NCI-H345 (cell line): ENCODE measurements around the gene HEBP2.
A peak's percentile ranks its signal among the peaks of the same experiment; 100 is the strongest.
"Not testable (repeated sequence)": the region's sequence is repeated elsewhere in the genome, so short reads cannot be mapped to it uniquely, and the experiment has no call there.

Experiments used
- DNase-seq: peaks from one replicate; lab custom pipeline; 2025; lab: John Stamatoyannopoulos, UW

Gene HEBP2, protein sequence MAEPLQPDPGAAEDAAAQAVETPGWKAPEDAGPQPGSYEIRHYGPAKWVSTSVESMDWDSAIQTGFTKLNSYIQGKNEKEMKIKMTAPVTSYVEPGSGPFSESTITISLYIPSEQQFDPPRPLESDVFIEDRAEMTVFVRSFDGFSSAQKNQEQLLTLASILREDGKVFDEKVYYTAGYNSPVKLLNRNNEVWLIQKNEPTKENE

GRCh38 chr6:138403801-138404665 lies at the start of gene HEBP2:
HEBP2 (plus strand) TSS chr6:138404223; CDS start chr6:138404496, 273 bp downstream.
- DNase-seq = peak; percentile 96

- no peak for DNase-seq
These were observed 46.1 kb upstream of the HEBP2 start for GRCh38 chr6:138357928-138358327.

GRCh38 chr6:138368684-138369083 lies 35.3 kb upstream of the HEBP2 start:
- DNase-seq = not testable (repeated sequence)

- DNase-seq = no peak
These were observed 33.2 kb upstream of the HEBP2 start for GRCh38 chr6:138370631-138371451.

- no peak for DNase-seq
These were observed 32.6 kb upstream of the HEBP2 start for GRCh38 chr6:138371452-138371711.

- DNase-seq = no peak
These were observed 32.3 kb upstream of the HEBP2 start for GRCh38 chr6:138371720-138372119.

- DNase-seq = no peak
These were observed 31.1 kb upstream of the HEBP2 start for GRCh38 chr6:138372711-138373463.

- DNase-seq = no peak
These were observed 29.8 kb upstream of the HEBP2 start for GRCh38 chr6:138374230-138374629.

DNA sequence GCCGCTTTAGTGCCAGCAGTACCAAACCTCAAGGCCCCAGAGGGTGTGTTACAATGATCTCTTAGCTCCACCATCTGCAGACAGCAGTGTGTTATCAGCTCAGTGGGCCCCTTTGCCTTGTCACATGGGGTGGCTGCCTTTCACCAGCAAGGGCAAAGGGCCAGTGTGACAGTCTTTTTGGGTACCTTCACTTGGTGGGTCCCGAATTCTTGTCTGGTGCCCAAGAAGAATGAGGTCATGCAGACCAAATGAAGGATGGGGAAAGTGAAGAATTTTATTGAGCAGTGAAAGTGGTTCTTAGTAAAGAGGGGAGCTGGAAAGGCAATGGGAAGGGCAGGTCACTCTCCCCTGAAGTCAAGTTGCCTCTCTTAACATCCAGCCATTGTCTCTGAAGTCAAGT lies 29.2 kb upstream of the HEBP2 start:
- no peak for DNase-seq

DNA sequence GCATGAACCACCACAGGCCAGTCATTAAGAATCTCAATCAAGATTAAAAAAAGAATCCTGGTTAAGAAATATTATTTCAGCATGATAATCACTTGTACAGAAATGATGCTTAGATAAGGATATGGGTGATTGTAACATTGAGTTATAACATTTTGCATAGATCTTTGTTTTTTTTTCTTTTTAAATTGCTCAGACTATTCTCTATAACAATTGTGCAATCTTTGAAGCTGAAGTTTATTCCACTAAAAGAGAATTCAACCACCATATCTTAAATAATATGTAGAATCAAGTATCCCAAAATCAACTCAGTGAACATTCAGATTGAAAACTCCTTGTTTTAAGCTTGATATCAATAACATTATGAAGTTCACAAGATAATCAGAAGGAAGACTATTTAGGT lies 27.0 kb upstream of the HEBP2 start:
- no peak for DNase-seq

DNA sequence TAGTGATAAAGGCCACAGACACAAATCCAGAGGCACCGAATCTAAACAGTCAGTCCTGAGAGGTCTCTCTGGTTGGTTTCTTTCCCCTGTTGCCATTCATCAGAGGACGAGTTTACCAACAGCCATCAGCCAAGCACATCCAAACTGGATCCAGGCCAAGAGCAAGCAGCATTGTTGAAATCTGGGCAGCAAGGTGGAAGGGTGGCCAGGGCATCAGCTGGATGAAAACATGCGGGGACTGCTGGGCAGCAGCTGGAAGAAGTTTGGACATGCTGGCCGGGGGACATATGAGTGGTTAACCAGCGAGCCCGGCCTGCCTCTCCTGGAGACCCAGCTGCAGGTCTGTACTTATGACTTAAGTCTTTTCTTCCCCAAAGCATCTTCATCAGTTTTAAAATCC lies 26.2 kb upstream of the HEBP2 start, which contains the start of gene SMIM28:
SMIM28 (plus strand) TSS at position 62 of the 400 bp plus-strand sequence; CDS start at position 230, 168 bp downstream.
- DNase-seq = peak; percentile 67

DNA sequence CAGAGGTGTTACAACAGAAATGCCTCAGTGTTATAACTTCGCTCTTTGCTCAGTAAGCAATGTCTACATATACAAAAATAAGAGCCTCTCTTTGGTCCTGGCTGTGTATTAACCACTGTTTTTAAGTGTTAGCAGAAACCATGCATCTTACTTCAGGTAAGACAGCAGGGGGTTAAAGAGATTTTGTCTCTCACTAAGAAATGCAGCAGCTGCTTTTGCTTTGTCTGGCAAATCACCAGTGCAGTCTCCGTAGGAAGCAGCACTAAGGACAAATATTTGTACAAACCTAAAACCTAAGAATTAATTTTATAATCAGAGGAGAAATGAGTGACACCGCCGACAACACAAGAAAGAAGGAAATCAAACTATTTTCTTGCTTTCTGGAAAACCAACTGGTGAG lies 25.6 kb upstream of the HEBP2 start:
- no peak for DNase-seq

GRCh38 chr6:138382498-138383265 lies 21.3 kb upstream of the HEBP2 start:
- no peak for DNase-seq

DNA sequence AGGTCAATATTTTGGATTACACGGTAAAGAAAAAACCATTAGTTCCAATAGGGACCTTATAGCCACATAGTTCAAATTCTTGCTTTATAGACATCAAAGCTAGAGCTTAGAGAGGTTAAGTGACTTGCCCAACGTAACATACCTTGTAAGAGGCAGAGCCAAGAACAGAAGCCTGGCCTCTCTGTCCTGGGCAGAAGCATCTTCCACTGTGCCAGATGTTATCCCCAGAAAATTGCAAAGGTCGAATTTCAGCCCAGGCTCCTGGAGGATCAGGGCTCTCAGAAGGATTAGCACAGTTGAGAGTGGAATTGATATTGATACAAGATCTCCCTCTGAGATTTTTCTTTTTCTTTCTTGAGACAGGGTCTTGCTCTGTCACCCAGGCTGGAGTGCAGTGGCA lies 20.2 kb upstream of the HEBP2 start:
- no peak for DNase-seq

DNA sequence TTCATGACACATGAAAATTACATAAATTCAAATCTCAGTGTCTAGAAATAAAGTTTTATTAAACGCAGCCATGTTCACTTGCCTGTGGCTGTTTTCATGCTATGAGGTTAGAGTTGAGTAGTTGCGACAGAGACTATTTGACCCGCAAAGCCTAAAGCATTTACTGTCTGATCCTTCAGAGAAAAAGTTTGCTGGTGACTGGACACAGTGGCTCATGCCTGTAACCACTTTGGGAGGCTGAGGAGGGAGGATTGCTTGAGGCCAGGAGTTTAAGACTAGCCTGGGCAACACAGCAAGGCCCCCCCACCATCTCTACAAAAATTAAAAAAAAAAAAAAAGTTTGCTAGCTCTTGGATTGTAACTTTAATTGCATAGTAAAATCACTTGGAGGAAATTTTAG lies 17.1 kb upstream of the HEBP2 start:
- no peak for DNase-seq

- DNase-seq = peak; percentile 77
These were observed 16.2 kb upstream of the HEBP2 start for GRCh38 chr6:138387577-138388368.

- DNase-seq = no peak
These were observed 14.5 kb upstream of the HEBP2 start for GRCh38 chr6:138389551-138389950.

- no peak for DNase-seq
These were observed 9.9 kb upstream of the HEBP2 start for GRCh38 chr6:138393871-138394783.

DNA sequence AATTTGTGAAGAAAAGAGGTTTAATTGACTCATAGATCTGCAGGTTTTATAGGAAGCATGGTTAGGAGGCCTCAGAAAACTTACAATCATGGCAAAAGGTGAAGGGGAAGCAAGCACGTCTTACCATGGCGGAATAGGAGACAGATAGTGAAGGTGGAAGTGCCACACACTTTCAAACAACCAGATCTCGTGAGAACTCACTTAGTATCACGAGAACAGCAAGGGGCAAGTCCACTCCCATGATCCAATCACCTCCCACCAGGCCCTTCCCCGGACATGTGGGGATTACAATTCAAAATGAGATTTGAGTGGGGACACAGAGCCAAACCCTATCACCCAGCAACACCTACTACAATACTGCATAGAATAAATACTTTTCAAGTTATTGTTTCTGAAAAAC lies 7.3 kb upstream of the HEBP2 start:
- DNase-seq = no peak
